A375 (cell line): ENCODE data around the gene FKBP1B. TPM values are rescaled to one million over a fixed set of nuclear protein-coding genes. Genes with fewer than 3 reads are reported as not detected.

ENCODE experiments used
- small RNA-seq: library from RNA; depleted of rRNA; stranded (forward); fragments of <200 nt; gene quantifications from one replicate; pipeline ENCODE3, GENCODE V24; 2014
- total RNA-seq: library from RNA; depleted of rRNA; stranded (reverse); fragments of >200 nt; shearing (Covaris generic); gene quantifications from 2 replicates; pipeline ENCODE4 v1.2.3, GENCODE V29; 2014; rRNA removed

Gene FKBP1B
- 4.0 and 6.5 TPM in 2 replicates for total RNA-seq

DNA sequence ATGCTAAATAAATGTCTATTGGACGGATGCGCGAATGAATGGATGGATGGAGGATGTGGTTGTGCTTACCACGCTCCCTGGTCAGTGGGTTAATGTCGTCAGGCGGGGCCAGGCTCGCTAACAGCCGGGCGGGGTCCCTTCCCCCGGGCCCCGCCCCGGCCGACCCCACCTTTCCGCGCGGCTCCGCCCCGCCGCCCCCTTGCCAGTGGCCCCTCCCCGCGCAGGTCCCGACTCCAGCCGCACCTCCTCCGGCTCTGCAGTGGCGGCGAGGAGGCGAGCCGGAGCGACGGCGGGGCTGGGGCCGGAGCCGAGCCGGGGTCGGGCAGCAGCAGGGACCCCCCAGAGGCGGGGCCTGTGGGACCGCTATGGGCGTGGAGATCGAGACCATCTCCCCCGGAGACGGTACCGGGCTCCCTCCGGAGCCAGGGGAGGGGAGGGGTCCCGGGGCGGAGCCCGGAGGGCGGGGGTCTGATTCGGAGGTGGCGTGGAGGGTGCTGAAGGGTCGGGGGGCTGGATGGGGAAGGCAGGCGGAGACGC, at the start of gene FKBP1B:
Gene FKBP1B, plus strand, starts transcription at position 257 of the 537 bp plus-strand sequence. Its CDS starts 109 bp downstream, at position 366.

DNA sequence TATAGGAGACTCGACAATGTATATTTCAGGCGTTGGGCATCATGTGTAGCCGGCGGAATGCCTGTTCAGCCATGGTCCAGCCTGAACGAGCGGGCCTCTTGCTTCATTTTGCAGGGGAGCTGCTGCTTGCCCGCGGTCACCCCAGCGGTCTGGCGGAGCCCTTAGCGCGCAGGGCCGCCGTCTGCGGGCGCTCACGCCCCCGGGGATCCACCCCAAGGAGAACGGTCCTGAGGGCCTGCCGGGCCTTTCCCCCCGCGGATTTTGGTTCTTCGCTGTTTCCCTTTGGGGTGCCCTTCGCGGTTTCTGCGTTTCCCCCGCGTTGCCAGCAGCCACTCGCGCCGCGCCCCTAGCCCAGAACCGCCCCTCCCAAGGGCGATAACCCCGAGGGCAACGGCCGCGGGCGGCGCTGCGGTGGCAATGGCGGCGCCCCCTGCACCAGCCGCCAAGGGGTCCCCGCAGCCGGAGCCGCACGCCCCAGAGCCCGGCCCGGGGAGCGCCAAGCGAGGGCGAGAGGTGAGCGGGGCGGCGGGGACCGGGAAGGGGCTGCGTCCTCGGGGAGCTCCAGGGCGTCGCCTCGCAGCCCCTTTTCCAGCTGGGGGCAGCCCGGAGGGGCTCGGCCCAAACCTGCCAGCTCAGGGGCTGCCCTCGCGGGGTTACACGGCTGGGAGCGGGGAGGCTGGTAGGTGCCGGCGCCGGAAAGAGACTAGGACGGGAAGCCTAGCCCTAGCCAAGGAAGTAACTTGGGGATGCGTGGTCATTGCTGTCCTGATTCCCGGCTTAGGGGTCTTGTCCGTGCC, 39.7 kb upstream of the FKBP1B start, which contains the start of gene MFSD2B:
Gene MFSD2B, plus strand, starts transcription at position 406 of the 797 bp plus-strand sequence. Its CDS starts 12 bp downstream, at position 418.

DNA sequence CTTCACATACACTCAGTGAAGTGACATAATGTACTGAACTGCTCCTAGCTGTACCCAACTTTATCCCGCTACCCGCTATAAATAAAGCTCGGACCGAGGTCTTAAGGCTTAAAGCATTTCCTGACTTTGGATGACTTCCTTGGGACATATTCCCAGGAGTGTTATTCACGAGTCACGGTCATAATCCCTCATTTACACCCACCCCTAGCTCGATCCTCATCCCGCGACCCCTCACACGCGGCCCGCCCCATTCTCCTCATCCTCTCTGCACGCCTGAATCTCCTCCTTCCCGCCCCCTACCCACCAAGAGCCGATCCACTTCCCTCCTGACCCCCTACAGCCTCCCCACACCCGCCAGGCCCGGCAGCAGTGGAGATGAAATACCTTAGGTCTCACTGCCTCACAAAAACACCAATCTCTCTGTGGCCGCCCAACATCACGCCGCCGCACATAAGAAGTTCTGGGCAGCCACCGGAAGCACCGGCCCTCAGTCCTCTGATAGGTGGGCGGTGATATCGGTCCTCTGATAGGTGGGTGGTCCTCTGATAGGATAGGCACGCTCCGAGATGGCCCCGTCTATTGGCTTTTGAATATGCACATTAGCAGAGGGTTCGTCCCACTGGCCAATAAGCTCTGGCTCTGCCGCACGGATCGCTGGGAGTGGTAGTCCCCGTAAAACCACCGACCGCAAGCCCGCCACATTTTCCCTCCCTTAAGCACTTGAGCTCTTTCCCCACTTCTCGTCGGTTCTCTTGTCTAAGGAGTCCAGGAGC, 2.4 kb upstream of the FKBP1B start, which contains the start of gene WDCP:
Gene WDCP, minus strand, starts transcription at position 462 of the 773 bp plus-strand sequence. CDS start 7,897 bp downstream, outside the sequence.

DNA sequence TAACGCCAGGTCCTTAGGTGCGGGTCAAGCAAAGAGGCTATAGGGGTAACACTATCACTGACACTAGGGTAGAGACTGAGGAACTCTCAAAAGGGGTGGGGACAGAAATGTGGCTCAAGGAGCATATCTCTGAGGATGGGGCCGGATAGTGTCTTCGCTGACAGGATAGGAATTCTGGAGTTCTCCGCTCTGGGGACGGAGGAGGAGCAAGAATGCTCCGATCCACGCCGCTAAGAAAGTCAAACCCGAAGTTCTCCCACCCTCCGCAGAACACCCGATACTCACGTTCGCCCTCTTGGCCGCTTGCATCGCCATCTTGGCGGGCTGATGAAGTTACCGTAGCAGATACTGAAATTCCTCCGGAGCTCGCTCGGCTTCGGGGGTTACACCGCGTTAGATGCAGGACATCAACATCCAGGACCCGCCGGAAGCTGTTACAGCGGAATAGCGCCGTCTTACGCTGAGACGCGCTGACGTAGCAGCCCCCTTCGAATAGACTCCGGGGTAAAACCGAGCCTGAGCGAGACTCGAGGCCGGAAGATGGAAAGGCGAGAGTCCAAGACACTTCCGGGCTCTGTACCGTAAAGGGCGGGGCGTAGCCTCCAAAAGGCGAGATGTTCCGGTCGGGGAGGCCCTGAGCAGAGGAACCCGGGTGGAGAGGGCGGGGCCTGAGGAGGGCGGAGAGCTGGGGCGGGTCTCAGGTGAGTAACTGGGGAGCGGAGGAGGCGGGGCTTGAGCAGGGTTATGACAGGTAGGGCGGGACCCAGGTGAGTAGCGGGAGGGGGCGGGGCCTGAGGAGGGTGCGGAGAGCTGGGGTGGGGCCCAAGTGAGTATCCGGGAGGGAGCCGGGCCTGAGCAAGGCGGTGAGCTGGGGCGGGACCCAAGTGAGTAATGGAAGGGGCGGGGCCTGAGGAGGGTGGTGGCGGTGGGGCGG, 26.6 kb downstream of the FKBP1B start, which contains the start of gene SF3B6:
Gene SF3B6, minus strand, starts transcription at position 412 of the 934 bp plus-strand sequence. Its CDS starts 97 bp downstream, at position 315.

DNA sequence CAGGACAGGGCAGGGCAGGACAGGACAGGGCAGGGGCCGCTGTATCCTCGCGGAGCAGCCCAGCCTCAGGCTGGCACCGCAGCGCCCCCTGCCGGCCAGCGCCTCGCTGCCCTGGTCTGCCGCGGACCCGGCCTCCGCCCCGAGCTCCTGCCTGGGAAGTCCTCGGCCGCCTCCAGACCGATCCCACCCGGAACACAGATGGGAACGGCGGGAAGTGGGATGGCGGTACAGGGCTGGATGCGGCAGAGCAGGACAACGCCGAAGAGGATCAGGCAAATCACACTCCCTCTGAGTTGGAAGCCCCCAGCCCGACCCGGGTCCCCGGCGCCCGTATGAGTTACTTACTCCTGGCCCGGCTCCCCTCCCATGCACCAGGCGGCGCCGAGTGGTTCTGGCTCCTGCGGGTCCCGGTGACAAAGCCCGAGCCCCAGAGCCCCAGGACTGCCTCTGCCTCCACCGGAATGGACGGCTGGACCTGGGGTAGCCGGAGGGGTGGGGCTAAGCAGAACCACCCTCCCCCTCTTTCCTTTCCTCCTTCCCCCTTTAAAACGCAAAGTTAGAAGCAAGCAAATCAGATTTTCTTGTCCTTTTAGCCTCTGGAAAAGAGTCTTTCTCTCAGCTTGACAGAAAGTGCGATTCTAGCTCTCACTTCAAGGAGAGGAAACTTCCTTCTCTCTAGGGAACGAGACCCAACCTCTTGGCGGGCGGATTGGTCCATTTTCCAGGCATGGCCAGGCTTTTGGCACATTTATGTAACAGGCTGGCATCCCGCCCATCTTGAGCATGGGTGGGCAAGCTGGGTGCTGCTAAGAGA, 35.1 kb downstream of the FKBP1B start, which contains the start of gene TP53I3:
Gene TP53I3, minus strand, starts transcription at position 449 of the 814 bp plus-strand sequence. CDS start 508 bp downstream, outside the sequence.

Small RNAs within 50 kb of the gene (small RNA-seq; reads per million reads assigned to genes)
- gene RNU6-370P = not detected

Other genes starting within 250 kb of the FKBP1B start
- gene ATAD2B, start 122.6 kb upstream of the FKBP1B start, total RNA-seq = 5.7 and 7.9 TPM in 2 replicates
- 13.3 and 14.9 TPM in 2 replicates for gene UBXN2A, start 109.3 kb upstream of the FKBP1B start, total RNA-seq
- 0.19 TPM in 1 of 2 replicates, not detected in the other for gene MFSD2B, start 39.7 kb upstream of the FKBP1B start, total RNA-seq
- gene WDCP, start 2.4 kb upstream of the FKBP1B start, total RNA-seq = 4.9 and 5.9 TPM in 2 replicates
- 192 and 221 TPM in 2 replicates for gene SF3B6, start 26.6 kb downstream of the FKBP1B start, total RNA-seq
- gene TP53I3, start 35.1 kb downstream of the FKBP1B start, total RNA-seq = 36.7 and 44.3 TPM in 2 replicates
- gene PFN4, start 73.6 kb downstream of the FKBP1B start, total RNA-seq = 1.4 and 3.4 TPM in 2 replicates
- 2.5 and 3.2 TPM in 2 replicates for gene FAM228B, start 73.7 kb downstream of the FKBP1B start, total RNA-seq
- gene FAM228A, start 125.3 kb downstream of the FKBP1B start, total RNA-seq = not detected in 2 replicates